GM12878 (cell line): ENCODE results near the gene SIK3.
"Not testable (repeated sequence)": the region's sequence is repeated elsewhere in the genome, so short reads cannot be mapped to it uniquely, and the experiment has no call there.

Experiments used
- SMARCA5 ChIP-seq: fragments of 450-650 bp; IDR thresholded peaks from 2 replicates; pipeline ENCODE4 v1.6.1; 2017; ENCODE audit warnings: mild to moderate bottlenecking
- TF ChIP-seq, protein P1 (sequence below): IDR thresholded peaks from 2 replicates; pipeline ENCODE4 v1.6.1; 2012; ENCODE audit warnings: low read depth, low read length, improper control_type of control experiment

DNA sequence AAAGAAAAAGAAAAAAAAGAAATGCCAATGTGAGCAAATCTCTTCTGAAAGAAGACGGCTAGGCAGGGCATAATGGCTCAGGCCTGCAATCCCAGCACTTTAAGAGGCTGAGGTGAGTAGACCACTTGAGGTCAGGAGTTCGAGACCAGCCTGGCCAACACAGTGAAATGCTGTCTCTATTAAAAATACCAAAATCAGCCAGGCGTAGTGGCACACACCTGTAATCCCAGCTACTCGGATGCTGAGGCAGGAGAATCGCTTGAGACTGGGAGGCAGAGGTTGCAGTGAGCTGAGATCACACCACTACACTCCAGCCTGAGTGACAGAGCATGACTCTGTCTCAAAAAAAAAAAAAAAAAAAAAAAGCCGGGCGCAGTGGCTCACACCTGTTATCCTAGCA is 32.2 kb upstream of the SIK3 start:
- TF ChIP-seq, protein P1, sequence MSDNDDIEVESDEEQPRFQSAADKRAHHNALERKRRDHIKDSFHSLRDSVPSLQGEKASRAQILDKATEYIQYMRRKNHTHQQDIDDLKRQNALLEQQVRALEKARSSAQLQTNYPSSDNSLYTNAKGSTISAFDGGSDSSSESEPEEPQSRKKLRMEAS = not testable (repeated sequence)
- not testable (repeated sequence) for TF ChIP-seq SMARCA5
